Spleen (tissue), 7 donors: ENCODE results near the gene TCEA3.

Source experiments
- CTCF ChIP-seq, 11 experiments: fragments of 200-600 bp in 7 of 11; fragments of 450-650 bp in 4 of 11; sonication (generic) in 4 of 11; IDR thresholded peaks in 8 of 11; conservative IDR thresholded peaks in 3 of 11; 1 replicate in 7 of 11; 2 replicates in 4 of 11; pipeline versions ENCODE4 v1.4.0 to v1.8.0; 2016 to 2021; ENCODE audit warnings: antibody characterized with exemption in 11 of 11, inconsistent platforms in 4 of 11, mild to moderate bottlenecking in 1 of 11
- POLR2A ChIP-seq, 3 donors: fragments of 450-650 bp; IDR thresholded peaks; one replicate each; pipeline ENCODE4 v1.5.1; 2017; ENCODE audit warnings: antibody characterized with exemption in 3 of 3, mild to moderate bottlenecking in 1 of 3
- donor health status: DM: no; HTN: no; CAD: no; lungs with moderate emphysema.
- donor health status: DM: no; HTN: no; CAD: no.
- donor health status: DM: no; HTN: no; CAD: no.

GRCh38 chr1:23422241-23422877 is 2.2 kb downstream of the TCEA3 start:
- TF ChIP-seq CTCF (IDR thresholded peaks at IDR 0.05 in 8 of 11, conservative IDR thresholded peaks at IDR 0.05 in 3 of 11): no peak
- no peak for TF ChIP-seq POLR2A (IDR thresholded peaks at IDR 0.05)
